Fibroblast of peridontal ligament (primary cell): ENCODE data around the gene LIAS.
A peak's percentile ranks its signal among the peaks of the same experiment; 100 is the strongest.
"Not testable (repeated sequence)": the region's sequence is repeated elsewhere in the genome, so short reads cannot be mapped to it uniquely, and the experiment has no call there.

Experiments
- DNase-seq: peaks from one replicate; pipeline ENCODE4 v3.0.0-alpha.2; 2010; ENCODE audit errors: extremely low read depth

LIAS gene

GRCh38 chr4:39452860-39453587, 5.8 kb upstream of the LIAS start:
- DNase-seq = no peak

- DNase-seq = no peak
Measured at GRCh38 chr4:39453738-39454137, 5.1 kb upstream of the LIAS start.

GRCh38 chr4:39455486-39455885, 3.4 kb upstream of the LIAS start:
- DNase-seq = no peak

- DNase-seq = no peak
Measured at GRCh38 chr4:39456946-39457763, 1.7 kb upstream of the LIAS start.

- not testable (repeated sequence) for DNase-seq
Measured at GRCh38 chr4:39458161-39458504, 723 bp upstream of the LIAS start.

GRCh38 chr4:39464886-39465501, 6.1 kb downstream of the LIAS start:
- peak; percentile 89 for DNase-seq

GRCh38 chr4:39466747-39467146, 7.9 kb downstream of the LIAS start:
- peak; percentile 60 for DNase-seq

GRCh38 chr4:39467464-39467863, 8.6 kb downstream of the LIAS start:
- no peak for DNase-seq

GRCh38 chr4:39469429-39470077, 10.7 kb downstream of the LIAS start:
- peak; percentile 95 for DNase-seq

GRCh38 chr4:39470402-39470801, 11.5 kb downstream of the LIAS start:
- no peak for DNase-seq

- DNase-seq = no peak
Measured at GRCh38 chr4:39472396-39472795, 13.5 kb downstream of the LIAS start.

GRCh38 chr4:39476187-39476895, 17.5 kb downstream of the LIAS start:
- DNase-seq = no peak

GRCh38 chr4:39480251-39480650, 21.4 kb downstream of the LIAS start:
- DNase-seq = no peak

- no peak for DNase-seq
Measured at GRCh38 chr4:39480902-39481695, 22.2 kb downstream of the LIAS start.

- no peak for DNase-seq
Measured at GRCh38 chr4:39484582-39485272, 25.9 kb downstream of the LIAS start.

GRCh38 chr4:39486221-39486804, 27.5 kb downstream of the LIAS start:
- DNase-seq = no peak

- DNase-seq = no peak
Measured at GRCh38 chr4:39490322-39490721, 31.5 kb downstream of the LIAS start.

GRCh38 chr4:39494354-39494753, 35.5 kb downstream of the LIAS start:
- no peak for DNase-seq

GRCh38 chr4:39495446-39496213, 36.8 kb downstream of the LIAS start:
- peak; percentile 26 for DNase-seq
